Nephron (organoid): ENCODE data around the gene PCK2.
A peak's percentile ranks its signal among the peaks of the same experiment; 100 is the strongest.

Source experiments
- H3K27ac Mint-ChIP-seq, 3 experiments: 2 replicates each; pipeline ENCODE4 v1.8.0; 2020; ENCODE audit warnings: mixed read lengths in 3 of 3, mild to moderate bottlenecking in 2 of 3, moderate library complexity in 1 of 3
- H3K27me3 Mint-ChIP-seq: 2 replicates; pipeline ENCODE4 v1.8.0; 2021; ENCODE audit warnings: low read depth, mild to moderate bottlenecking, moderate library complexity, mixed read lengths
- H3K36me3 Mint-ChIP-seq: 2 replicates; pipeline ENCODE4 v1.8.0; 2020; ENCODE audit warnings: low read depth, mixed read lengths
- H3K4me1 Mint-ChIP-seq: 2 replicates; pipeline ENCODE4 v1.8.0; 2020; ENCODE audit warnings: mixed read lengths
- H3K4me3 Mint-ChIP-seq, 3 experiments: 2 replicates each; pipeline ENCODE4 v1.8.0; 2020; ENCODE audit warnings: mild to moderate bottlenecking in 3 of 3, mixed read lengths in 3 of 3, moderate library complexity in 2 of 3
- H3K9me3 Mint-ChIP-seq: 2 replicates; pipeline ENCODE4 v1.8.0; 2020; ENCODE audit warnings: mixed read lengths
- TF ChIP-seq, protein P1 (sequence below), 3 experiments: fragments of 200-600 bp; sonication (generic); IDR thresholded peaks; one replicate each; pipeline ENCODE4 v1.5.0; 2021; ENCODE audit warnings: antibody characterized with exemption in 3 of 3; ENCODE audit not compliant: unreplicated experiment in 3 of 3

PCK2 gene

DNA sequence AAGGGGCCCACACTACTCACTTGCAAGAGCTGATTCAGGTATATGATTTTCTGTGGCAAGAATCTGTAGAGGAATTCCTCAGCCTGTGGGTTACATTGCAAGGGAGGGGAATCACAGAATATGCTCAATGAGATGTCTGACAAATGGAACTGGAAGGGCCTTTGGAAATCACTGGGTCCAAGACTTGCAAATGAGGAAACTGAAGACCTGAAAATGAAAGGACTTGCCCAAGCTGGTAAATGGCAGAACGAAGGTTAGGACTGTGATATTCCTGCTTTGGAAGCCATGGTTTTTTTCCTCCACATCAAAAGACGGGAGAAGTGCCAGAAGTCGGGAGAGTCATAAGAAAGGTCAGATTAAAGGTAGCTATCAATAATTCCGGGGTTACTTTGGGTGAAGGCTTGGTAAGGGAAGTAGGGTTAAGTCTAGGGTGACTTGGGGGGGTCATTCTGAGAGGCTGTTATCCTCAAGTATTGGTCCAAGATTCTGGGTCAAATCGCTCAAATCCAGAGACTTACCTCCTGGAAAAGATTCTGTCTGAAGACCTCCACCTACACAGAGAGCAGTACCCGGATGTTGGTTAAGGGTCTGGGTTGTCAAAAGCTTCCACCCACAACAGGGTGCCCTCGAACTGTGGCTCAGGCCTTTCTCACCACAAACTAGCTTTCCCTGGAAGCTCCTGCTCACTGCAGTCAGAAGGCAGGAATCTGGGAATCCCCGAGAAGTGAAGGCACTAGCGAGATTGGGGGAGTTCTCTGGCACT is 51.8 kb downstream of the PCK2 start:
- Mint-ChIP-seq H3K27ac (peak overlapping the region; percentile 89 to 97 (median 94)), H3K36me3 (peaks cover 16% of the 10 kb centered on the region), H3K4me1 (peaks cover 18% of the 10 kb centered on the region), H3K27me3 (no peaks in the 10 kb centered on the region), H3K4me3 (peak overlapping the region; percentile 96 to 98 (median 97)), H3K9me3 (no peaks in the 10 kb centered on the region)
- TF ChIP-seq, protein P1, sequence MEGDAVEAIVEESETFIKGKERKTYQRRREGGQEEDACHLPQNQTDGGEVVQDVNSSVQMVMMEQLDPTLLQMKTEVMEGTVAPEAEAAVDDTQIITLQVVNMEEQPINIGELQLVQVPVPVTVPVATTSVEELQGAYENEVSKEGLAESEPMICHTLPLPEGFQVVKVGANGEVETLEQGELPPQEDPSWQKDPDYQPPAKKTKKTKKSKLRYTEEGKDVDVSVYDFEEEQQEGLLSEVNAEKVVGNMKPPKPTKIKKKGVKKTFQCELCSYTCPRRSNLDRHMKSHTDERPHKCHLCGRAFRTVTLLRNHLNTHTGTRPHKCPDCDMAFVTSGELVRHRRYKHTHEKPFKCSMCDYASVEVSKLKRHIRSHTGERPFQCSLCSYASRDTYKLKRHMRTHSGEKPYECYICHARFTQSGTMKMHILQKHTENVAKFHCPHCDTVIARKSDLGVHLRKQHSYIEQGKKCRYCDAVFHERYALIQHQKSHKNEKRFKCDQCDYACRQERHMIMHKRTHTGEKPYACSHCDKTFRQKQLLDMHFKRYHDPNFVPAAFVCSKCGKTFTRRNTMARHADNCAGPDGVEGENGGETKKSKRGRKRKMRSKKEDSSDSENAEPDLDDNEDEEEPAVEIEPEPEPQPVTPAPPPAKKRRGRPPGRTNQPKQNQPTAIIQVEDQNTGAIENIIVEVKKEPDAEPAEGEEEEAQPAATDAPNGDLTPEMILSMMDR (IDR thresholded peaks at IDR 0.05; ENCODE audit: unreplicated experiment in 3 of 3) = no peak

DNA sequence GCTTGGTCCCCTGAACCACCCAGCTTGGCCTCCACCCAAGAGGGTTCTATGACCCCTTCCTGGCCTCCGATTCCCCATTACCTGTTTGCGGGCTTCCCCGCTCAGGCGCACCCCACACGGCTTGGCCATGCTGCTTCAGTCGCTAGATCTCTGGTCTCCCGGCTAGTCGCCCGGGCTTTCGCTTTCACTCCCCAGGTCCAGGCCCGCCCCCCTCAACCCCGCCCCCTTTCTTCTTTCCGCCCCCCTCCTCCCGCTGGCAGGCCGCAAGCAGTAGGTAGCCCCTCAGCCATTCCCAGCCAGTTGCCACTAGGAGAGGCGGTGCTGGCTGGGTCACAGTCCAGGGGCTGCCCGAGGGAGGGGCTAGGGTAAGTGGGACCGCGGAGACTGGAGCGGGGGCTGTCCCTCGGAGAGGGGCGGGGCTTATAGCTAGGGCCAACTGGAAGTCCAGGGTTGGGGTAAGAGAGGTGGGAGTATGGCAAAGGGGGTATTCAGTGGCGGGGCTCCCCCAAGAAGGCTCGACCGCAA is 52.4 kb downstream of the PCK2 start, which contains the start of gene PSME2:
Gene PSME2 (minus strand): TSS at position 158 of the 525 bp plus-strand sequence. CDS start 29 bp downstream, at position 129.
- Mint-ChIP-seq H3K4me3 (peak within 1 kb of the TSS; percentile 96 to 98 (median 97)), H3K9me3 (no peaks in the 10 kb centered on the region), H3K36me3 (peaks cover 19% of the 10 kb centered on the region), H3K27ac (peak within 1 kb of the TSS; percentile 89 to 97 (median 94)), H3K4me1 (peaks cover 18% of the 10 kb centered on the region), H3K27me3 (no peaks in the 10 kb centered on the region)
- TF ChIP-seq, protein P1 (IDR thresholded peaks at IDR 0.05; ENCODE audit: unreplicated experiment in 3 of 3) = no peak

DNA sequence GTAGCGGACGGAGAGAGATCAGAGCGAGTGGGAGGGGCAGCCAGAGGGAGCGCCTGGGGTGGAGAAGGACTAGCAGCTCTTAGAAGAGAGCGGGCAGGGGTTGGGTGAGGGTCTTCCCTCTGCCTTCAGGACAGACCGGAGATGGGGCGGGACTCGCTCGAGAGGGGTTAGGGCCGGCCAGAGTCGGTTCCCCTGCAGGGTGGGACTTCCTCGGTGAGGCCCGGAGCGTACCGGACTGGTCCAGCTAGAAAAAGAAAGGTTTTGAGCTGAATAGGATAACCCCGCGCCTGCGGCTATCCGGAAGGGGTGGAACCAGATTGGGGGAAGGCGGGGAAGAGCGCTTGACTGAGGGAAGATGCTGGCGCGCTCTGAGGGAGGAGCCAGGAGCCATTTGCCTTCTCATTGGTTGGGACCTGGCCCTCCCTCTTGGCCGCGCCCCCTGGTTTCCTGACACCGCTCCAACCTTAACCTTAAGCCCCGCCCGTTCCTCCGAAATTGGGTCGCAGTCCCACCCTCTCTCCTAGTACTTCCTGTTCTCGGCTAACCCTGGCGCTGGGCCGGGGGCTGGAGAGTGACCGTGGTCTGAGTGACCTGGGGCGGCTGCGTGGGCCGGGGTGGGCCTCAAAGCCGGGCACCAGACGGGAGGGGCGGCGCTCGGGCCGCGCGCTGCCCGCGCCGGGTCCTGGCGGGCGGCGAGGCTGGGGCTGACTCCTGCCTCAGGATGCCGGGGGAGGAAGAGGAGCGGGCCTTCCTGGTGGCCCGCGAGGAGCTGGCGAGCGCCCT is 53.1 kb downstream of the PCK2 start, which contains the start of gene RNF31:
Gene RNF31 (plus strand): TSS at position 521 of the 783 bp plus-strand sequence. CDS start 201 bp downstream, at position 722.
- TF ChIP-seq, protein P1 (IDR thresholded peaks at IDR 0.05; ENCODE audit: unreplicated experiment in 3 of 3) = no peak
- Mint-ChIP-seq H3K9me3 (no peaks in the 10 kb centered on the region), H3K4me3 (peak within 1 kb of the TSS; percentile 96 to 98 (median 97)), H3K27me3 (no peaks in the 10 kb centered on the region), H3K27ac (peak within 1 kb of the TSS; percentile 89 to 97 (median 94)), H3K36me3 (peaks cover 24% of the 10 kb centered on the region), H3K4me1 (peaks cover 18% of the 10 kb centered on the region)

DNA sequence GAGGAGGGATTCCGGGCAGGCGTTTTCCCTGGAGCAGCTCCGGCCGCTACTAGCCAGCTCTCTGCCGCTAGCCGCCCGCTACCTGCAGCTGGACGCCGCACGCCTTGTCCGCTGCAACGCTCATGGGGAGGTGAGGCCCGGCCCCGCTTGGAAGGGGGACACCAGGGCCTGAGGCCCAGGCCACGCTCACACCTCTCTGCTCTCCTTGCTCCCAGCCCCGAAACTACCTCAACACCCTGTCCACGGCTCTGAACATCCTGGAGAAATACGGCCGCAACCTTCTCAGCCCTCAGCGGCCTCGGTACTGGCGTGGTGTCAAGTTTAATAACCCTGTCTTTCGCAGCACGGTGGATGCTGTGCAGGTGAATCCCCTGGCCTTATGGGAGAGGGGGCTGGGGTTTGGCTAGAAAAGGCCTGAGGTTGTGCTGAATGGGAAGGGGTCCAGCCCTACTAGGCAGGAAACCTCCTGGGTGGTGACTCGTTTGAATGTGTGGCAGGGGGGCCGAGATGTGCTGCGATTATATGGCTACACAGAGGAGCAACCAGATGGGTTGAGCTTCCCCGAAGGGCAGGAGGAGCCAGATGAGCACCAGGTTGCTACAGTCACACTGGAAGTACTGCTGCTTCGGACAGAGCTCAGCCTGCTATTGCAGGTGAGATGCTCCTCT is 53.8 kb downstream of the PCK2 start:
- Mint-ChIP-seq H3K9me3 (no peaks in the 10 kb centered on the region), H3K36me3 (peaks cover 24% of the 10 kb centered on the region), H3K4me3 (peak overlapping the region; percentile 96 to 98 (median 97)), H3K27ac (peak overlapping the region in 1 of 3 experiments; percentile 24), H3K4me1 (peaks cover 18% of the 10 kb centered on the region), H3K27me3 (no peaks in the 10 kb centered on the region)
- TF ChIP-seq, protein P1 (IDR thresholded peaks at IDR 0.05; ENCODE audit: unreplicated experiment in 3 of 3) = no peak

DNA sequence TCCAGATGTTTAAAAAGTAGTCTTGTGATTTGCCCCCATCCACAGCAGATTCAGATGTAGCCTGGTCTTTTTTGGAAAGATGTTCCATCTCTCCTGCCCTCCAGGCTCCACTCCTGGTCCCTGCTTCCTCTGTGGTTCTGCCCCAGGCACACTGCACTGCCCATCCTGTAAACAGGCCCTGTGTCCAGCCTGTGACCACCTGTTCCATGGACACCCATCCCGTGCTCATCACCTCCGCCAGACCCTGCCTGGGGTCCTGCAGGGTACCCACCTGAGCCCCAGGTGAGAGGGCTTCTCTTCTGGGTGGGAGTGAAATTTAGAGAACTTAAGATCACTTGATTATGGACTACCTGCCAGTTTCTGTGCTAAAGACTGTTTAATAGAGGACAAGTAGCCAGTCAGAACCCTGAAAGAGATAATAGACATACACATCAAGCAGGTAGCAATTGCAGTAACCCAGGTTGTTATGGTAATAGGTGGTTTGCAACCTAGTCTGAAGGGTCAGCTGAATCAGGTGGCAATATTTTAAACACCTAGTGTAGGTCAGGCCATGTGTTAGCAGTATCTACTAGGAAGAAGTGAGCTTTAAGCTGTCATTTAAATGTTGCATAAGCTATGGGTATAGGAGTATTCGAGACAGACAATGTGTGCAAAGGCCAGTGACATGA is 55.3 kb downstream of the PCK2 start:
- Mint-ChIP-seq H3K27ac (no peak overlapping the region), H3K27me3 (no peaks in the 10 kb centered on the region), H3K36me3 (peaks cover 26% of the 10 kb centered on the region), H3K9me3 (no peaks in the 10 kb centered on the region), H3K4me1 (peaks cover 18% of the 10 kb centered on the region), H3K4me3 (peak overlapping the region; percentile 96 to 98 (median 97))
- TF ChIP-seq, protein P1 (IDR thresholded peaks at IDR 0.05; ENCODE audit: unreplicated experiment in 3 of 3) = no peak
